BLaER1 (cell line): Measurements from ENCODE around the gene PC.

ENCODE experiments used
- H3K27ac ChIP-seq: shearing (Covaris generic); formaldehyde crosslinking; 2 replicates; pipeline ENCODE4 v1.8.1; 2022
- H3K27me3 ChIP-seq: shearing (Covaris generic); formaldehyde crosslinking; 2 replicates; pipeline ENCODE4 v1.8.1; 2022
- H3K36me3 ChIP-seq: shearing (Covaris generic); formaldehyde crosslinking; 2 replicates; pipeline ENCODE4 v1.8.1; 2022
- H3K4me1 ChIP-seq: shearing (Covaris generic); formaldehyde crosslinking; 2 replicates; pipeline ENCODE4 v1.8.1; 2022
- H3K4me2 ChIP-seq: shearing (Covaris generic); formaldehyde crosslinking; 2 replicates; pipeline ENCODE4 v1.8.1; 2022
- H3K4me3 ChIP-seq: shearing (Covaris generic); formaldehyde crosslinking; 2 replicates; pipeline ENCODE4 v1.8.1; 2022
- H3K9ac ChIP-seq: shearing (Covaris generic); formaldehyde crosslinking; 2 replicates; pipeline ENCODE4 v1.8.1; 2022
- H3K9me3 ChIP-seq: shearing (Covaris generic); formaldehyde crosslinking; 2 replicates; pipeline ENCODE4 v1.8.1; 2022
- H4K20me1 ChIP-seq: shearing (Covaris generic); formaldehyde crosslinking; 2 replicates; pipeline ENCODE4 v1.8.1; 2022
- Cebpa-rat ChIP-seq: shearing (Covaris generic); IDR thresholded peaks from 2 replicates; pipeline ENCODE4 v1.8.1; 2022

The PC gene

GRCh38 chr11:66979336-66979980, 21.3 kb upstream of the PC start:
- Histone ChIP-seq H3K27ac (no peak overlapping the region), H3K9me3 (peaks cover 33% of the 10 kb centered on the region), H4K20me1 (no peaks in the 10 kb centered on the region), H3K4me1 (peaks cover 50% of the 10 kb centered on the region), H3K36me3 (no peaks in the 10 kb centered on the region; the same call in 1 of the 2 replicates), H3K4me2 (no peak overlapping the region), H3K9ac (no peak overlapping the region), H3K27me3 (no peaks in the 10 kb centered on the region), H3K4me3 (no peak overlapping the region)
- TF ChIP-seq Cebpa-rat = no peak

- Histone ChIP-seq H3K4me3 (no peak overlapping the region), H3K4me1 (peaks cover 43% of the 10 kb centered on the region), H3K9ac (no peak overlapping the region), H3K27ac (no peak overlapping the region), H3K9me3 (peaks cover 33% of the 10 kb centered on the region), H3K36me3 (no peaks in the 10 kb centered on the region; the same call in 1 of the 2 replicates), H3K27me3 (no peaks in the 10 kb centered on the region), H3K4me2 (no peak overlapping the region), H4K20me1 (no peaks in the 10 kb centered on the region)
- no peak for TF ChIP-seq Cebpa-rat
These were observed 20.5 kb upstream of the PC start for GRCh38 chr11:66978717-66979116.

GRCh38 chr11:66978229-66978628, 20.0 kb upstream of the PC start:
- H3K9me3 ChIP-seq = peaks cover 33% of the 10 kb centered on the region
- no peak for TF ChIP-seq Cebpa-rat
- H4K20me1 ChIP-seq = no peaks in the 10 kb centered on the region
- no peak overlapping the region for H3K4me2 ChIP-seq
- no peak overlapping the region for H3K4me3 ChIP-seq
- H3K36me3 ChIP-seq = no peaks in the 10 kb centered on the region; the same call in 1 of the 2 replicates
- H3K9ac ChIP-seq = no peak overlapping the region
- H3K4me1 ChIP-seq = peaks cover 38% of the 10 kb centered on the region
- H3K27ac ChIP-seq = no peak overlapping the region
- no peaks in the 10 kb centered on the region for H3K27me3 ChIP-seq

- Histone ChIP-seq H4K20me1 (no peaks in the 10 kb centered on the region), H3K9me3 (peaks cover 33% of the 10 kb centered on the region)
- no peak for TF ChIP-seq Cebpa-rat
These were observed 18.7 kb upstream of the PC start for GRCh38 chr11:66976925-66977324.

GRCh38 chr11:66976028-66976467, 17.9 kb upstream of the PC start:
- H3K4me2 ChIP-seq = peak overlapping the region; percentile 40; the same call in 1 of the 2 replicates
- peak overlapping the region; percentile 46; the same call in 1 of the 2 replicates for H3K27ac ChIP-seq
- peaks cover 33% of the 10 kb centered on the region for H3K9me3 ChIP-seq
- H3K4me3 ChIP-seq = no peak overlapping the region
- no peaks in the 10 kb centered on the region for H3K27me3 ChIP-seq
- peaks cover 16% of the 10 kb centered on the region for H3K4me1 ChIP-seq
- no peak overlapping the region for H3K9ac ChIP-seq
- TF ChIP-seq Cebpa-rat = no peak
- no peaks in the 10 kb centered on the region; the same call in 1 of the 2 replicates for H3K36me3 ChIP-seq
- no peaks in the 10 kb centered on the region for H4K20me1 ChIP-seq

More at GRCh38 chr11:66976925-66977324, 18.7 kb upstream of the PC start:
- Histone ChIP-seq H3K4me3 (no peak overlapping the region), H3K27me3 (no peaks in the 10 kb centered on the region), H3K27ac (no peak overlapping the region), H3K4me1 (peaks cover 25% of the 10 kb centered on the region), H3K9ac (no peak overlapping the region), H3K4me2 (no peak overlapping the region), H3K36me3 (no peaks in the 10 kb centered on the region; the same call in 1 of the 2 replicates)

- H3K4me2 ChIP-seq = no peak overlapping the region
- H3K27ac ChIP-seq = 0 out of 2 replicates have a peak overlapping the region, but pooled peaks have one; percentile 7
These were observed 17.3 kb upstream of the PC start for GRCh38 chr11:66975405-66976027.

GRCh38 chr11:66974724-66975404, 16.7 kb upstream of the PC start, which contains the start of gene C11orf86:
C11orf86 (plus strand) TSS chr11:66975304; CDS start chr11:66975363, 59 bp downstream.
- H3K4me1 ChIP-seq = peaks cover 9% of the 10 kb centered on the region
- no peak for TF ChIP-seq Cebpa-rat

More at GRCh38 chr11:66975405-66976027, 17.3 kb upstream of the PC start:
- no peak overlapping the region for H3K4me3 ChIP-seq
- TF ChIP-seq Cebpa-rat = no peak
- no peaks in the 10 kb centered on the region for H4K20me1 ChIP-seq
- no peaks in the 10 kb centered on the region for H3K27me3 ChIP-seq
- H3K9ac ChIP-seq = 0 out of 2 replicates have a peak overlapping the region, but pooled peaks have one; percentile 16
- peaks cover 33% of the 10 kb centered on the region for H3K9me3 ChIP-seq
- no peaks in the 10 kb centered on the region; the same call in 1 of the 2 replicates for H3K36me3 ChIP-seq
- peaks cover 11% of the 10 kb centered on the region for H3K4me1 ChIP-seq

GRCh38 chr11:66973956-66974580, 15.9 kb upstream of the PC start:
- Histone ChIP-seq H3K27me3 (no peaks in the 10 kb centered on the region), H4K20me1 (no peaks in the 10 kb centered on the region), H3K36me3 (no peaks in the 10 kb centered on the region), H3K9me3 (peaks cover 20% of the 10 kb centered on the region), H3K27ac (no peak overlapping the region), H3K4me3 (no peak overlapping the region), H3K9ac (no peak overlapping the region), H3K4me2 (no peak overlapping the region), H3K4me1 (peaks cover 9% of the 10 kb centered on the region)
- no peak for TF ChIP-seq Cebpa-rat

More at GRCh38 chr11:66974724-66975404, 16.7 kb upstream of the PC start, which contains the start of gene C11orf86:
- Histone ChIP-seq H3K4me2 (no peak within 1 kb of the TSS), H4K20me1 (no peaks in the 10 kb centered on the region), H3K9me3 (peaks cover 28% of the 10 kb centered on the region), H3K27ac (0 out of 2 replicates have a peak within 1 kb of the TSS, but pooled peaks have one; percentile 46), H3K27me3 (no peaks in the 10 kb centered on the region), H3K4me3 (no peak within 1 kb of the TSS), H3K36me3 (no peaks in the 10 kb centered on the region; the same call in 1 of the 2 replicates), H3K9ac (0 out of 2 replicates have a peak within 1 kb of the TSS, but pooled peaks have one; percentile 16)

GRCh38 chr11:66971488-66971887, 13.3 kb upstream of the PC start:
- no peak overlapping the region for H3K4me3 ChIP-seq
- H3K4me1 ChIP-seq = peaks cover 19% of the 10 kb centered on the region

More at GRCh38 chr11:66971488-66971887, 13.3 kb upstream of the PC start:
- H3K9me3 ChIP-seq = no peaks in the 10 kb centered on the region
- no peak overlapping the region for H3K4me2 ChIP-seq
- H4K20me1 ChIP-seq = no peaks in the 10 kb centered on the region
- H3K36me3 ChIP-seq = no peaks in the 10 kb centered on the region
- no peak overlapping the region for H3K9ac ChIP-seq
- no peak overlapping the region for H3K27ac ChIP-seq
- no peaks in the 10 kb centered on the region for H3K27me3 ChIP-seq
- TF ChIP-seq Cebpa-rat = no peak
